22Rv1 (cell line): ENCODE results near the gene TMEM259.

Experiments used
- H3K27ac ChIP-seq: fragments of 450-650 bp; 2 replicates; pipeline ENCODE4 v1.5.1; 2017
- ZFX ChIP-seq: fragments of 450-650 bp; IDR thresholded peaks from 2 replicates; pipeline ENCODE4 v1.6.1; 2017; ENCODE audit warnings: antibody characterized with exemption, borderline replicate concordance
- TF ChIP-seq, protein P1 (sequence below): fragments of 450-650 bp; IDR thresholded peaks from 2 replicates; pipeline ENCODE4 v1.5.1; 2017; ENCODE audit warnings: mild to moderate bottlenecking

Gene TMEM259

DNA sequence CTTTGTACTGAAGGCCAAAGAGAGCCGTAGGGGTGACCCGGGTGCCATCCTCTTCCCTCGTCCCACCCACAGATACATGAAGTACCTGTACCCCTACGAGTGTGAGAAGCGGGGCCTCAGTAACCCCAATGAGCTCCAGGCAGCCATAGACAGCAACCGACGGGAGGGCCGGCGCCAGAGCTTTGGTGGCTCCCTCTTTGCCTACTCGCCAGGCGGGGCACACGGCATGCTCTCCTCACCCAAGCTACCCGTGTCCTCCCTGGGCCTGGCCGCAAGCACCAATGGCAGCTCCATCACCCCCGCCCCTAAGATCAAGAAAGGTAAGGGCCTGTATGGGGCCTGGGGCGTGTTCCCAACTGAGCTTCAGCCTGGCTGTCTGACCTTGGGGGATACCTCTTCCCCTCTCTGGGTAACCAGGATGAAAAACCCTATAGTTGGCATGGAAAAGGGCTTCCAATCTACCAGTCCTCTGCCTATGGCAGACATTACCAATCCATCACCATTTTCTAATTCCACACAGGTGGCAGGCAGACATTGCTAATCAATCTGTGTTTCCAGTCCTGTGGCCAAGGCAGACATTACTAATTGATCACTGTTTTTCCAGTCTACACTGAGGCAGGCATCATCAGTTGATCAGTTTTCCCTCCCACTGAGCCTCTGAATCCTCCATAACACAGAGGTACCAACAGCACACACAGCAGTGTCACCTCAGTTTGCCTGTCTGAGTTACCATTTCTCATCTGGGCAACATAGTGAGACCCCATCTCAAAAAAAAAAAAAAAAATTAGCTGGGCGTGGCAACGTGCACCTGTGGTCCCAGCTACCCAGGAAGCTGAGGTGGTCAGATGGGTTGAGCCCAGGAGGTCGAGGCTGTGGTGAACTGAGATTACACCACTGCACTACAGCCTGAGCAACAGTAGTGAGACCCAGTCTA is 55.9 kb downstream of the TMEM259 start:
- TF ChIP-seq, protein P1, sequence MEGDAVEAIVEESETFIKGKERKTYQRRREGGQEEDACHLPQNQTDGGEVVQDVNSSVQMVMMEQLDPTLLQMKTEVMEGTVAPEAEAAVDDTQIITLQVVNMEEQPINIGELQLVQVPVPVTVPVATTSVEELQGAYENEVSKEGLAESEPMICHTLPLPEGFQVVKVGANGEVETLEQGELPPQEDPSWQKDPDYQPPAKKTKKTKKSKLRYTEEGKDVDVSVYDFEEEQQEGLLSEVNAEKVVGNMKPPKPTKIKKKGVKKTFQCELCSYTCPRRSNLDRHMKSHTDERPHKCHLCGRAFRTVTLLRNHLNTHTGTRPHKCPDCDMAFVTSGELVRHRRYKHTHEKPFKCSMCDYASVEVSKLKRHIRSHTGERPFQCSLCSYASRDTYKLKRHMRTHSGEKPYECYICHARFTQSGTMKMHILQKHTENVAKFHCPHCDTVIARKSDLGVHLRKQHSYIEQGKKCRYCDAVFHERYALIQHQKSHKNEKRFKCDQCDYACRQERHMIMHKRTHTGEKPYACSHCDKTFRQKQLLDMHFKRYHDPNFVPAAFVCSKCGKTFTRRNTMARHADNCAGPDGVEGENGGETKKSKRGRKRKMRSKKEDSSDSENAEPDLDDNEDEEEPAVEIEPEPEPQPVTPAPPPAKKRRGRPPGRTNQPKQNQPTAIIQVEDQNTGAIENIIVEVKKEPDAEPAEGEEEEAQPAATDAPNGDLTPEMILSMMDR = no peak
- no peak for TF ChIP-seq ZFX
- H3K27ac ChIP-seq = no peak overlapping the region

DNA sequence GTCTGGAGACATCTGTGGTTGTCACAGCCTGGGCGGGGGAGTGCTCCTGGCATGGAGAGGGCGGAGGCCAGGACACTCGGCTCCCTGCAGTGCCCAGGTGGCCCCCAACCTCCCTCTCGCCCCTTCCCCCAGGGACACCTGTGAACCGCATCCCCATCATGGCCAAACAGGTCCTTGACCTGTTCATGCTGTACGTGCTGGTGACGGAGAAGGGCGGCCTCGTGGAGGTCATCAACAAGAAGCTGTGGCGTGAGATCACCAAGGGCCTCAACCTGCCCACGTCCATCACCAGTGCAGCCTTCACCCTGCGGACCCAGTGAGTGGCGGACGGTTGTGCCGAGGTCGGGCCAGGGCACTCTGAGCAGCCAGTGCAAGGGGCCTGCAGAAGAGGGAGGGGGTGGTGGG is 56.8 kb downstream of the TMEM259 start:
- no peak overlapping the region for H3K27ac ChIP-seq
- TF ChIP-seq, protein P1 = no peak

DNA sequence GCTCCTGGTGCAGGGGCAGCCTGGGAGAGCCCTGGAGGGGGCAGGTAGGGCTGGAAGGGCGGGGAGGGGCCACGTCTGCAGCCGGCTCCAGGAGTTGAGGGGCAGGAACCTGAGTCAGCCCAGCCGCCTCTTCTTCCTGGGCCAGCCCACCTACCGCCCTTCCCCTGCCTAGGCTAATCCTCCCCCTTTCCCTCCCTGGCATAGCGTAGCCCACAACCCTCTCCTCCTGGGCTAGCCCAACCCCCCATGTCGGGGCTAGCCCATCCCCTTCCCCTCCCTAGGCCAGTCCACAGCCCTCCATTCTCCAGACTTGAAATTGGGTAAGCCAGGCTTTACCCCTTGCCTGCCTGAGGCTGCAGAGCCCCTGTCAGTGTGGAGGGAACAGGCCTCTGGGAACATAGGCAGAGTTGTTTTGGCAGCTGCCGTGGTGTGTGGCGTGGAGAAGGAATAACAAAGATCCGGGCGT is 57.4 kb downstream of the TMEM259 start:
- no peak for TF ChIP-seq ZFX
- TF ChIP-seq, protein P1 = no peak
- no peak overlapping the region for H3K27ac ChIP-seq

DNA sequence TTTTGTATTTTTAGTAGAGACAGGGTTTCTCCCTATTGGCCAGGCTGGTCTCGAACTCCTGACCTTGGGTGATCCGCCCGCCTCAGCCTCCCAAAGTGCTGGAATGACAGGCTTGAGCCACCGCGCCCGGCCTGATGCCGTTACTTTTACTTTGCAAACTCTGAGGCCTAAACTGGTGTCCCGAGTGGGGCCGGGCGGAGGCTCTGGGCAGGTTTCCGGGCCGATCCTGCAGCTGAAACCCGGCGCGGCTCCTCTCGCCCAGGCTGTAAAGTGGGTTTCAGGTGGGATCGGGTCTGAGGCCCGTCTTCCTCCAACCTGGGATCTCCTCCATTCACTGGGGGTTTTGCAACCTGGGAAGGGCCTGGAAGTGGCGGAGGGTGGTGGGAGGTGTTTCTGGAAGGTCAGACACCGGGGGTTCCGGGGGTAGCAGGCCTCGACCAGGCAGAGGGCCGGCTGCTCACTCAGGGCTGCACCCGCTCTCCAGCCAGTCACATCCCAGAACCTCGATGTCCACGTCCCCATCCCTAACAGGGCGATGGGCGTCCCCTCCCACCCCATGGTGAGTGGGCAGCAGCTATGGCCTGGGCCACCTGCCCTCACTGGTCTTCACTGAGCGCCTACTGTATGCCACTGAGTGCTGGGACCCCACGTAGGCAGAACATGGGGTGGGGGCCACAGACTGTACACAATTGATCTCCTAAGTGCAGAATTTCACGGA is 58.1 kb downstream of the TMEM259 start:
- TF ChIP-seq, protein P1 = no peak
- TF ChIP-seq ZFX = no peak
- H3K27ac ChIP-seq = no peak overlapping the region

DNA sequence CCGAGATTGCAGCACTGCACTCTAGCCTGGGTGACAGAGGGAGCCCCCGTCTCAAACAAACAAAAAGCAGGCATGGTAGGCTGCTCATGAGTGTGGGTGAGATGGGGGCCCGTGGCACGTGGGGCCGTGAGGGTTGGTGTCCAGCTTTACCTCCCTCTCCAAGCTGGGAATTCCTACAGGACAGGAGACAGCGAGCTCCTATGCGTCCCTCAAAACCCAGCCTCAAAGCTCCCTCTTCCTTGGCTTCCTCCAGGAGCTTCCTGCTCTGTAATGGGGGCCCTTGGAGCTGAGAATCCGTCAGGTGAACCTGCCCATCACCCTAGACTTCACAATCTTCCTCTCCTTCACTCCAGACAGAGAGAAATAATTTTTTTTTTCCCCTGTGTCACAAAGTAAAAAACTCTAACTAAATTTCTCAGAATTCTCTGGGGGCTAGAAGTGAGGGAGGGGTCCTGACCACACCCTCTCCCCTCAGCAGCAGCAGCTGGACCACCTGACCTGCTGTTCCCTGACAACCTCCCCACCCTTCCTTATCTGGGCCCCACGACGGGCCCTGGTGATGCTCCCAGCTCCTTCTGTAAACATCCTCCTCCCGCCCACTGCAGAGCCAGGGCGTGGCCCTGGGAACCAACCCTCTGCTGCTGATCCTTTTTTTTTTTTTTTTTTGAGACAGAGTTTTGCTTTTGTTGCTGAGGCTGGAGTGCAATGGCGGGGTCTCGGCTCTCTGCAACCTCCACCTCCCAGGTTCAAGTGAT is 58.9 kb downstream of the TMEM259 start:
- no peak overlapping the region for H3K27ac ChIP-seq
- TF ChIP-seq, protein P1 = no peak
- TF ChIP-seq ZFX = no peak

DNA sequence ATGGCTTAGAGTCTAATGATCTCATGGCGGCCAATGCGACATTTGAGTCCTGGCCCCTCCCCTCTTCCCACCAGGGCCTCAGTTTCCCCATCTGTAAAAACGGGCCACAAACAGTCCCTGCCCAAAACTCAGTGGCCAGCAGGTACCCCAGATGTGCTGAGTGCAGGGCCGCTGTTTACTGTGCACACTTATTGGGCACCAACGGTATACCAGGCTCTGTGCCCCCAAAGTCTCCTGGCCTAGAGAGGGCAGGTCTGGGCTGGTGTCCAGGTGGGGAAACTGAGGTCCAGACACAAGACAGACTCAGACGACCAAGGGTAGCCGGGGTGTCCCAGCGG is 60.4 kb downstream of the TMEM259 start:
- TF ChIP-seq, protein P1 = no peak
- TF ChIP-seq ZFX = no peak

More for the DNA sequence above, 60.4 kb downstream of the TMEM259 start:
- no peak overlapping the region for H3K27ac ChIP-seq
